HCT116 (cell line): ENCODE results near the gene CDKN1C. TPM values are rescaled to one million over a fixed set of nuclear protein-coding genes. Genes with fewer than 3 reads are reported as not detected.

Experiments
- ATAC-seq: fragments of 200-7000 bp; cut with Tn5 transposase; 2 replicates; pipeline ENCODE4 v1.9.1; 2020; ENCODE audit warnings: mild to moderate bottlenecking, moderate library complexity
- BruUV-seq: library from RNA; stranded (reverse); fragments of 400-500 nt; replicated peaks from 2 replicates; lab custom pipeline; 2021; lab: Mats Ljungman, UMichigan
- CTCF ChIA-PET: fragments of 300-600 bp; sonication (Branson Sonifier 250); formaldehyde crosslinking; loops from one replicate; lab custom pipeline; 2021; ENCODE audit warnings: antibody characterized with exemption; lab: Charles Lee
- POLR2A ChIA-PET: fragments of 300-600, 350-600 bp; sonication (Branson Sonifier 250); formaldehyde crosslinking; loops from one replicate; lab custom pipeline; 2021; ENCODE audit warnings: antibody characterized with exemption; lab: Charles Lee
- RAD21 ChIA-PET, 2 experiments: fragments of 300-600 bp; sonication (Branson Sonifier 250); formaldehyde crosslinking; loops; one replicate each; lab custom pipeline; 2023; ENCODE audit warnings: low total read pairs in 2 of 2; ENCODE audit not compliant: uncharacterized antibody in 2 of 2, unreplicated experiment in 2 of 2, low non-redundant PET in 1 of 2; lab: Charles Lee
- DNase-seq: peaks from one replicate; pipeline ENCODE4 v3.0.0-alpha.2; 2010; ENCODE audit warnings: low read depth, low spot score
- H2AFZ ChIP-seq: fragments of 200-600 bp; shearing (Covaris generic), sonication (generic); 2 replicates; pipeline ENCODE4 v1.6.1; 2017; ENCODE audit warnings: low read depth, mixed run types, mixed read lengths, antibody characterized with exemption, low read length; ENCODE audit not compliant: poor library complexity, severe bottlenecking
- H3K27ac ChIP-seq: 2 replicates; pipeline ENCODE4 v1.5.1; 2012; ENCODE audit warnings: low read depth, low read length
- H3K27me3 ChIP-seq: fragments of 200-600 bp; sonication (generic); 2 replicates; pipeline ENCODE4 v1.6.1; 2016; ENCODE audit warnings: mixed run types, low read length, mixed read lengths; ENCODE audit not compliant: insufficient read depth
- H3K36me3 ChIP-seq, 2 experiments: fragments of 200-500 bp in 1 of 2; fragments of 200-600 bp in 1 of 2; sonication (Bioruptor generic) in 1 of 2; sonication (generic) in 1 of 2; 2 replicates each; pipeline versions ENCODE4 v1.5.1 to v1.6.1; 2014 to 2016; ENCODE audit warnings: low read length in 2 of 2, inconsistent platforms in 1 of 2, mixed read lengths in 1 of 2, mixed run types in 1 of 2; ENCODE audit not compliant: insufficient read depth in 2 of 2, control insufficient read depth in 1 of 2
- H3K4me1 ChIP-seq, 2 experiments: fragments of 200-600 bp in 1 of 2; sonication (generic) in 1 of 2; 2 replicates each; pipeline versions ENCODE4 v1.5.1 to v1.6.1; 2012 to 2017; ENCODE audit warnings: low read length in 2 of 2, inconsistent platforms in 1 of 2, mild to moderate bottlenecking in 1 of 2, mixed read lengths in 1 of 2, mixed run types in 1 of 2, moderate library complexity in 1 of 2; ENCODE audit not compliant: insufficient read depth in 2 of 2, control insufficient read depth in 1 of 2
- H3K4me2 ChIP-seq: fragments of 200-600 bp; sonication (generic); 2 replicates; pipeline ENCODE4 v1.6.1; 2017; ENCODE audit warnings: mixed run types, low read length, mixed read lengths
- H3K4me3 ChIP-seq, 2 experiments: fragments of 200-600 bp in 1 of 2; sonication (generic) in 1 of 2; replicated peaks in 1 of 2; 2 replicates each; pipeline ENCODE4 v1.5.1; 2011 to 2016; ENCODE audit warnings: low read length in 2 of 2, control low read depth in 1 of 2, low read depth in 1 of 2, mild to moderate bottlenecking in 1 of 2, mixed read lengths in 1 of 2, mixed run types in 1 of 2
- H3K79me2 ChIP-seq: fragments of 200-600 bp; sonication (generic); 2 replicates; pipeline ENCODE4 v1.6.1; 2017; ENCODE audit warnings: mild to moderate bottlenecking, mixed run types, low read length, moderate library complexity, mixed read lengths; ENCODE audit not compliant: insufficient read depth
- H3K9ac ChIP-seq: fragments of 200-600 bp; sonication (generic); 2 replicates; pipeline ENCODE4 v1.6.1; 2016; ENCODE audit warnings: low read length, mixed read lengths
- H3K9me2 ChIP-seq: fragments of 200-600 bp; sonication (generic), shearing (Covaris generic); 2 replicates; pipeline ENCODE4 v1.6.1; 2017; ENCODE audit warnings: mixed run types, mild to moderate bottlenecking, moderate library complexity; ENCODE audit not compliant: insufficient read depth
- H3K9me3 ChIP-seq, 2 experiments: fragments of 200-500 bp in 1 of 2; fragments of 200-600 bp in 1 of 2; sonication (Bioruptor generic) in 1 of 2; sonication (generic) in 1 of 2; 2 replicates each; pipeline ENCODE4 v1.6.1; 2014 to 2017; ENCODE audit warnings: low read length in 2 of 2, mixed read lengths in 2 of 2, inconsistent platforms in 1 of 2, low read depth in 1 of 2, mild to moderate bottlenecking in 1 of 2, mixed run types in 1 of 2, moderate library complexity in 1 of 2; ENCODE audit not compliant: control insufficient read depth in 1 of 2, insufficient read depth in 1 of 2
- H4K20me1 ChIP-seq: fragments of 200-600 bp; sonication (generic), shearing (Covaris generic); 2 replicates; pipeline ENCODE4 v1.6.1; 2017; ENCODE audit warnings: mixed run types, mild to moderate bottlenecking, moderate library complexity; ENCODE audit not compliant: insufficient read depth
- EGR1 ChIP-seq: IDR thresholded peaks from 2 replicates; pipeline ENCODE4 v1.6.1; 2012; ENCODE audit warnings: low read depth
- ELF1 ChIP-seq: IDR thresholded peaks from 2 replicates; pipeline ENCODE4 v1.6.1; 2012; ENCODE audit warnings: low read depth, borderline replicate concordance
- EZH2 ChIP-seq: fragments of 200-600 bp; sonication (generic); IDR thresholded peaks from 2 replicates; pipeline ENCODE4 v1.6.1; 2017; ENCODE audit warnings: antibody characterized with exemption, mixed run types
- REST ChIP-seq: IDR thresholded peaks from 2 replicates; pipeline ENCODE4 v1.6.1; 2012; ENCODE audit warnings: low read depth
- SIN3A ChIP-seq: IDR thresholded peaks from 2 replicates; pipeline ENCODE4 v1.6.1; 2012; ENCODE audit warnings: low read depth
- SP1 ChIP-seq: IDR thresholded peaks from 2 replicates; pipeline ENCODE4 v1.6.1; 2012; ENCODE audit warnings: low read depth
- YY1 ChIP-seq: IDR thresholded peaks from 2 replicates; pipeline ENCODE4 v1.6.1; 2011; ENCODE audit warnings: low read length, low read depth, moderate library complexity, mild to moderate bottlenecking; ENCODE audit not compliant: insufficient replicate concordance; ENCODE audit errors: extremely low read depth
- ZFX ChIP-seq: fragments of 450-650 bp; IDR thresholded peaks from 2 replicates; pipeline ENCODE4 v1.6.1; 2017
- intact Hi-C: fragments of 100-400 bp; cut with micrococcal nuclease; formaldehyde crosslinking; loops from 2 replicates; pipeline ENCODE4 v1.10.0; 2022
- total RNA-seq: library from RNA; stranded (reverse); gene quantifications from one replicate; pipeline ENCODE4 v1.2.1, GENCODE V29; 2021; ENCODE audit not compliant: unreplicated experiment

The CDKN1C gene
- total RNA-seq, 1 experiment from 2014 or later: 24.0 TPM

GRCh38 chr11:2867722-2868505 is 17.7 kb downstream of the CDKN1C start:
- no peak overlapping the region for H3K4me2 ChIP-seq
- H3K9ac ChIP-seq: no peak overlapping the region
- no peaks in the 10 kb centered on the region for H3K79me2 ChIP-seq
- no peak overlapping the region for H2AFZ ChIP-seq
- H3K27me3 ChIP-seq: no peaks in the 10 kb centered on the region
- no peak overlapping the region for H3K4me3 ChIP-seq
- DNase-seq (no peak), ATAC-seq (no peak)
- H3K4me1 ChIP-seq: peaks cover 2 to 7% of the 10 kb centered on the region in 2 experiments; a peak in 1 of 4 replicates
- no peaks in the 10 kb centered on the region for H3K9me2 ChIP-seq
- intact Hi-C loops: no loop called here
- BruUV-seq: no TSS peak
- no peaks in the 10 kb centered on the region for H4K20me1 ChIP-seq
- H3K27ac ChIP-seq: no peak overlapping the region
- CTCF ChIA-PET: no interaction called here
- no peaks in the 10 kb centered on the region for H3K36me3 ChIP-seq
- H3K9me3 ChIP-seq: no peaks in the 10 kb centered on the region
- TF ChIP-seq EGR1 (no peak), YY1 (no peak), REST (no peak), ELF1 (no peak), SP1 (no peak), SIN3A (no peak), ZFX (no peak), EZH2 (no peak)
- RAD21 ChIA-PET: no interaction called here
- POLR2A ChIA-PET: no interaction called here
